Heart left ventricle (tissue), 13 donors: Measurements from ENCODE around the gene ABCA6.

Experiments used
- POLR2A ChIP-seq, 2 donors: fragments of 450-650 bp; IDR thresholded peaks; one replicate each; pipeline ENCODE4 v1.6.1; 2017; ENCODE audit warnings: antibody characterized with exemption in 2 of 2, mild to moderate bottlenecking in 2 of 2, moderate library complexity in 2 of 2
- TF ChIP-seq, protein P1 (sequence below), 12 donors: fragments of 200-600 bp; sonication (generic) in 4 of 12; IDR thresholded peaks; one replicate each; pipeline versions ENCODE4 v1.5.0 to v1.8.0; 2018 to 2022; ENCODE audit warnings: antibody characterized with exemption in 12 of 12, mild to moderate bottlenecking in 5 of 12
- donor health status: ischemic (EF 13 %, LVEDD 7.1; RV severe dilation, severe dysfunction).
- donor health status: DM: no; HTN: yes; CAD: no.
- donor health status: DM: no; HTN: no; CAD: no.
- donor health status: ischemic (EF 25% LVEDD 6.9; RV normal size, moderate dysfunction).
- donor health status: ischemic (EF 25% LVEDD 5.7; RV mildly dilated, moderate dysfunction).
- donor health status: ischemic (EF 35%, LVEDD 5.7; RV mildly dilated, moderate dysfunction).
- donor health status: nonischemic (EF 11% LVEDD 7.7; RV severe dilation, severe dysfunction).
- donor health status: DM: yes; HTN: yes; CAD: no.
- donor health status: PGD.
- donor health status: ischemic (EF 29% LVEDD 5.4; RV normal size, mild dysfunction).
- donor health status: nonischemic (EF 23%, LVEDD 6.1; RV moderate dilation, normal function).

DNA sequence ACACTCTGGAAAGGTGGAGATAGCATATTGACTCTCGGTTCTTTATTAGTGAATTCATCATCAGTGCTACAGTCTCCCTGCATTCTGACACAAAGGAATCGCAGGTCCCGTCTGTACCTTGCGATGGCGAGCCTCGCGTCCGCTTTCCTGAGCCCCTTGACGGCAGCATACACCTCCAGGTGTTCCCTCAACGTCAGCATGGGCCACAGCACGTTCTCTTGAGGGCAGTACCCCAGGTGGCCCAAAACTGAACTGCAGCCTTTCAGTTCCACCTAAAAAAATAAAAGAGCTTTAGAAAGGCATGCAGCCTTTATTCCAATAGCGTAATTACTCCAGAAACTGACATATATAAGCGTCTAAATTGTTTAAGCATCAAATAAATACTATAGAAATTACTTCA lies 56.8 kb downstream of the ABCA6 start:
- TF ChIP-seq, protein P1, sequence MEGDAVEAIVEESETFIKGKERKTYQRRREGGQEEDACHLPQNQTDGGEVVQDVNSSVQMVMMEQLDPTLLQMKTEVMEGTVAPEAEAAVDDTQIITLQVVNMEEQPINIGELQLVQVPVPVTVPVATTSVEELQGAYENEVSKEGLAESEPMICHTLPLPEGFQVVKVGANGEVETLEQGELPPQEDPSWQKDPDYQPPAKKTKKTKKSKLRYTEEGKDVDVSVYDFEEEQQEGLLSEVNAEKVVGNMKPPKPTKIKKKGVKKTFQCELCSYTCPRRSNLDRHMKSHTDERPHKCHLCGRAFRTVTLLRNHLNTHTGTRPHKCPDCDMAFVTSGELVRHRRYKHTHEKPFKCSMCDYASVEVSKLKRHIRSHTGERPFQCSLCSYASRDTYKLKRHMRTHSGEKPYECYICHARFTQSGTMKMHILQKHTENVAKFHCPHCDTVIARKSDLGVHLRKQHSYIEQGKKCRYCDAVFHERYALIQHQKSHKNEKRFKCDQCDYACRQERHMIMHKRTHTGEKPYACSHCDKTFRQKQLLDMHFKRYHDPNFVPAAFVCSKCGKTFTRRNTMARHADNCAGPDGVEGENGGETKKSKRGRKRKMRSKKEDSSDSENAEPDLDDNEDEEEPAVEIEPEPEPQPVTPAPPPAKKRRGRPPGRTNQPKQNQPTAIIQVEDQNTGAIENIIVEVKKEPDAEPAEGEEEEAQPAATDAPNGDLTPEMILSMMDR (IDR thresholded peaks at IDR 0.05) = peak in 6 of 12 donors; percentile 9 to 27 (median 16)
- no peak for TF ChIP-seq POLR2A (IDR thresholded peaks at IDR 0.05)
